Breast epithelium (tissue), 4 donors: ENCODE results near the gene SRSF1. TPM values are rescaled to one million over a fixed set of nuclear protein-coding genes. Genes with fewer than 3 reads are reported as not detected.
A peak's percentile ranks its signal among the peaks of the same experiment; 100 is the strongest.

ENCODE experiments used
- DNase-seq, 2 donors: peaks; one replicate each; pipeline ENCODE4 v3.0.0-alpha.2; 2019; ENCODE audit warnings: low spot score in 2 of 2
- H3K27ac ChIP-seq, 2 donors: fragments of 200-600 bp; sonication (generic) in 1 of 2; one replicate each; pipeline ENCODE4 v1.5.1; 2016 to 2019; ENCODE audit warnings: mild to moderate bottlenecking in 1 of 2
- H3K27me3 ChIP-seq, 2 donors: fragments of 200-600 bp; sonication (generic) in 1 of 2; one replicate each; pipeline versions ENCODE4 v1.5.1 to v1.6.0; 2017 to 2019; ENCODE audit warnings: control low read depth in 1 of 2, mild to moderate bottlenecking in 1 of 2
- H3K36me3 ChIP-seq: fragments of 200-600 bp; one replicate; pipeline ENCODE4 v1.5.1; 2019
- H3K4me1 ChIP-seq, 2 donors: fragments of 200-600 bp; sonication (generic); one replicate each; pipeline ENCODE4 v1.5.1; 2016 to 2019; ENCODE audit warnings: control low read depth in 1 of 2
- H3K4me3 ChIP-seq, 3 donors: fragments of 200-600 bp; sonication (generic); 1 replicate in 2 of 3; 2 replicates in 1 of 3; pipeline ENCODE4 v1.5.1; 2016 to 2019; ENCODE audit warnings: mild to moderate bottlenecking in 3 of 3, moderate library complexity in 2 of 3
- H3K9me3 ChIP-seq, 2 donors: fragments of 200-600 bp; sonication (generic) in 1 of 2; one replicate each; pipeline ENCODE4 v1.5.1; 2016 to 2019; ENCODE audit warnings: control low read depth in 1 of 2
- CTCF ChIP-seq, 3 donors: fragments of 450-650 bp; IDR thresholded peaks; one replicate each; pipeline ENCODE4 v1.5.1; 2016 to 2017; ENCODE audit warnings: antibody characterized with exemption in 3 of 3, mild to moderate bottlenecking in 3 of 3, moderate library complexity in 3 of 3
- POLR2A ChIP-seq: fragments of 450-650 bp; IDR thresholded peaks from one replicate; pipeline ENCODE4 v1.6.1; 2016; ENCODE audit warnings: antibody characterized with exemption, mild to moderate bottlenecking, moderate library complexity
- POLR2AphosphoS5 ChIP-seq, 3 donors: sonication (generic); formaldehyde crosslinking; IDR thresholded peaks; one replicate each; pipeline ENCODE4 v1.6.1; 2017; ENCODE audit warnings: antibody characterized with exemption in 3 of 3
- intact Hi-C: fragments of 100-400 bp; cut with DNase I; formaldehyde crosslinking; loops from one replicate; pipeline ENCODE4 v1.15.1; 2023; ENCODE audit warnings: low total_unique reads
- total RNA-seq, 3 donors: library from RNA; depleted of rRNA; stranded (reverse); fragments of >200 nt; gene quantifications; one replicate each; pipeline ENCODE4 v1.1.0, GENCODE V29; 2016

The SRSF1 gene
- total RNA-seq, 3 donors from 2014 or later = 176 to 202 (median 185) TPM

- Histone ChIP-seq H3K27ac (no peak overlapping the region), H3K9me3 (no peaks in the 10 kb centered on the region), H3K4me1 (no peaks in the 10 kb centered on the region), H3K4me3 (no peak overlapping the region), H3K36me3 (no peaks in the 10 kb centered on the region), H3K27me3 (no peaks in the 10 kb centered on the region)
- TF ChIP-seq POLR2AphosphoS5 (IDR thresholded peaks at IDR 0.05) (no peak), POLR2A (no peak), CTCF (IDR thresholded peaks at IDR 0.05) (no peak)
- DNase-seq = peak; percentile 16 to 41
- intact Hi-C loops = loop anchor here (2.0 kb wide), 1 partner anchor 32 kb away; the partner anchor contains the start of gene VEZF1
These were observed 50.5 kb downstream of the SRSF1 start for GRCh38 chr17:57956291-57957119.

- no peaks in the 10 kb centered on the region for H3K9me3 ChIP-seq
- H3K36me3 ChIP-seq = no peaks in the 10 kb centered on the region
- no peaks in the 10 kb centered on the region for H3K4me1 ChIP-seq
- peak within 1 kb of the TSS; percentile 82 to 97 (median 86) for H3K4me3 ChIP-seq
- H3K27me3 ChIP-seq = no peaks in the 10 kb centered on the region
- H3K27ac ChIP-seq = peak within 1 kb of the TSS; percentile 92 to 98
- DNase-seq = peak; percentile 55 to 80
- TF ChIP-seq POLR2AphosphoS5 (IDR thresholded peaks at IDR 0.05) (peak in 1 of 3 donors; percentile 22), POLR2A (no peak), CTCF (IDR thresholded peaks at IDR 0.05) (peak in 1 of 3 donors; percentile 37)
- intact Hi-C loops = no loop called here
These were observed 51.7 kb downstream of the SRSF1 start, which contains the start of gene CUEDC1 for GRCh38 chr17:57955183-57955931. CUEDC1 (minus strand) TSS chr17:57955412; CDS start chr17:57885564, 69,848 bp downstream.

GRCh38 chr17:57954397-57955182 lies 52.5 kb downstream of the SRSF1 start:
- H3K4me3 ChIP-seq = peak overlapping the region; percentile 82 to 97 (median 86)
- intact Hi-C loops = no loop called here
- peaks cover 0 to 5% of the 10 kb centered on the region in 2 donors for H3K4me1 ChIP-seq
- no peaks in the 10 kb centered on the region for H3K9me3 ChIP-seq
- TF ChIP-seq CTCF (IDR thresholded peaks at IDR 0.05) (no peak), POLR2AphosphoS5 (IDR thresholded peaks at IDR 0.05) (peak; percentile 16 to 31 (median 18))
- no peaks in the 10 kb centered on the region for H3K27me3 ChIP-seq
- peak in 1 of 2 donors; percentile 70 for DNase-seq
- H3K27ac ChIP-seq = peak overlapping the region; percentile 92 to 98
- H3K36me3 ChIP-seq = no peaks in the 10 kb centered on the region

- Histone ChIP-seq H3K27me3 (no peaks in the 10 kb centered on the region), H3K4me3 (peak overlapping the region; percentile 82 to 97 (median 86)), H3K36me3 (no peaks in the 10 kb centered on the region), H3K27ac (peak overlapping the region; percentile 92 to 98), H3K4me1 (peaks cover 4 to 10% of the 10 kb centered on the region in 2 donors), H3K9me3 (no peaks in the 10 kb centered on the region)
- peak in 1 of 2 donors; percentile 35 for DNase-seq
- intact Hi-C loops = no loop called here
- TF ChIP-seq CTCF (IDR thresholded peaks at IDR 0.05) (no peak), POLR2AphosphoS5 (IDR thresholded peaks at IDR 0.05) (no peak), POLR2A (no peak)
These were observed 53.2 kb downstream of the SRSF1 start for GRCh38 chr17:57953705-57954396.

Other genes starting within 250 kb of the SRSF1 start
- 10 to 100 TPM in 1 of 3 donors, 1 to 10 TPM in 2; 7.5 to 10.7 (median 8.2) TPM for gene MRPS23, start 157.2 kb downstream of the SRSF1 start, total RNA-seq
- 10 to 100 TPM; 13.0 to 18.0 (median 14.5) TPM for gene CUEDC1, start 51.8 kb downstream of the SRSF1 start, total RNA-seq
- gene VEZF1, start 19.0 kb downstream of the SRSF1 start, total RNA-seq = 10 to 100 TPM; 55.5 to 76.5 (median 66.9) TPM
- gene DYNLL2, start 76.2 kb upstream of the SRSF1 start, total RNA-seq = 10 to 100 TPM; 18.4 to 20.3 (median 19.7) TPM
- not detected for gene OR4D1, start 141.1 kb upstream of the SRSF1 start, total RNA-seq
- not detected for gene OR4D2, start 159.7 kb upstream of the SRSF1 start, total RNA-seq
- gene EPX, start 185.5 kb upstream of the SRSF1 start, total RNA-seq = not detected
- 10 to 100 TPM in 2 of 3 donors, 1 to 10 TPM in 1; 8.0 to 21.1 (median 15.1) TPM for gene MKS1, start 212.0 kb upstream of the SRSF1 start, total RNA-seq
- under 1 TPM in 1 of 3 donors, not detected in 2; 0.29 TPM for gene LPO, start 231.3 kb upstream of the SRSF1 start, total RNA-seq